ENCODE measurements around the gene NFKB1.
"Not testable (repeated sequence)": the region's sequence is repeated elsewhere in the genome, so short reads cannot be mapped to it uniquely, and the experiment has no call there.

NFKB1 gene

GRCh38 chr4:102474736-102475504, 26.2 kb upstream of the NFKB1 start:
- Histone ChIP-seq H3K27me3 (ENCODE audit: insufficient read depth, poor library complexity, severe bottlenecking) (no peaks in the 10 kb centered on the region), H3K4me3 (replicated peaks; ENCODE audit: insufficient read depth, low read length) (no peak overlapping the region), H3K27ac (replicated peaks) (no peak overlapping the region)
- no peak for DNase-seq (ENCODE audit: low read depth in 1 of 2, low spot score in 1 of 2)
- no peak for TF ChIP-seq GABPA (IDR thresholded peaks at IDR 0.05; ENCODE audit: low read depth)
- TF ChIP-seq, protein P1, sequence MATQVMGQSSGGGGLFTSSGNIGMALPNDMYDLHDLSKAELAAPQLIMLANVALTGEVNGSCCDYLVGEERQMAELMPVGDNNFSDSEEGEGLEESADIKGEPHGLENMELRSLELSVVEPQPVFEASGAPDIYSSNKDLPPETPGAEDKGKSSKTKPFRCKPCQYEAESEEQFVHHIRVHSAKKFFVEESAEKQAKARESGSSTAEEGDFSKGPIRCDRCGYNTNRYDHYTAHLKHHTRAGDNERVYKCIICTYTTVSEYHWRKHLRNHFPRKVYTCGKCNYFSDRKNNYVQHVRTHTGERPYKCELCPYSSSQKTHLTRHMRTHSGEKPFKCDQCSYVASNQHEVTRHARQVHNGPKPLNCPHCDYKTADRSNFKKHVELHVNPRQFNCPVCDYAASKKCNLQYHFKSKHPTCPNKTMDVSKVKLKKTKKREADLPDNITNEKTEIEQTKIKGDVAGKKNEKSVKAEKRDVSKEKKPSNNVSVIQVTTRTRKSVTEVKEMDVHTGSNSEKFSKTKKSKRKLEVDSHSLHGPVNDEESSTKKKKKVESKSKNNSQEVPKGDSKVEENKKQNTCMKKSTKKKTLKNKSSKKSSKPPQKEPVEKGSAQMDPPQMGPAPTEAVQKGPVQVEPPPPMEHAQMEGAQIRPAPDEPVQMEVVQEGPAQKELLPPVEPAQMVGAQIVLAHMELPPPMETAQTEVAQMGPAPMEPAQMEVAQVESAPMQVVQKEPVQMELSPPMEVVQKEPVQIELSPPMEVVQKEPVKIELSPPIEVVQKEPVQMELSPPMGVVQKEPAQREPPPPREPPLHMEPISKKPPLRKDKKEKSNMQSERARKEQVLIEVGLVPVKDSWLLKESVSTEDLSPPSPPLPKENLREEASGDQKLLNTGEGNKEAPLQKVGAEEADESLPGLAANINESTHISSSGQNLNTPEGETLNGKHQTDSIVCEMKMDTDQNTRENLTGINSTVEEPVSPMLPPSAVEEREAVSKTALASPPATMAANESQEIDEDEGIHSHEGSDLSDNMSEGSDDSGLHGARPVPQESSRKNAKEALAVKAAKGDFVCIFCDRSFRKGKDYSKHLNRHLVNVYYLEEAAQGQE (IDR thresholded peaks at IDR 0.05; ENCODE audit: insufficient replicate concordance, low read depth): no peak
- TF ChIP-seq SPI1 (IDR thresholded peaks at IDR 0.05; ENCODE audit: borderline replicate concordance, low read depth): no peak
- TF ChIP-seq CTCF (IDR thresholded peaks at IDR 0.05; ENCODE audit: insufficient read depth, low read length): no peak
- TF ChIP-seq POLR2AphosphoS5 (IDR thresholded peaks at IDR 0.05; ENCODE audit: low read depth): no peak

GRCh38 chr4:102477657-102478056, 23.5 kb upstream of the NFKB1 start:
- H3K27me3 ChIP-seq (ENCODE audit: insufficient read depth, poor library complexity, severe bottlenecking): no peaks in the 10 kb centered on the region
- no peak overlapping the region for H3K27ac ChIP-seq (replicated peaks)
- H3K4me3 ChIP-seq (replicated peaks; ENCODE audit: insufficient read depth, low read length): no peak overlapping the region
- no peak for TF ChIP-seq SPI1 (IDR thresholded peaks at IDR 0.05; ENCODE audit: borderline replicate concordance, low read depth)
- no peak for TF ChIP-seq POLR2AphosphoS5 (IDR thresholded peaks at IDR 0.05; ENCODE audit: low read depth)
- DNase-seq (ENCODE audit: low read depth in 1 of 2, low spot score in 1 of 2): no peak

- DNase-seq (ENCODE audit: low read depth in 1 of 2, low spot score in 1 of 2): no peak
- H3K4me3 ChIP-seq (replicated peaks; ENCODE audit: insufficient read depth, low read length): no peak overlapping the region
- TF ChIP-seq GABPA (IDR thresholded peaks at IDR 0.05; ENCODE audit: low read depth) (no peak), CTCF (IDR thresholded peaks at IDR 0.05; ENCODE audit: insufficient read depth, low read length) (no peak), SPI1 (IDR thresholded peaks at IDR 0.05; ENCODE audit: borderline replicate concordance, low read depth) (no peak), POLR2AphosphoS5 (IDR thresholded peaks at IDR 0.05; ENCODE audit: low read depth) (no peak)
- TF ChIP-seq, protein P1 (IDR thresholded peaks at IDR 0.05; ENCODE audit: insufficient replicate concordance, low read depth): no peak
- H3K27ac ChIP-seq (replicated peaks): no peak overlapping the region
- no peaks in the 10 kb centered on the region for H3K27me3 ChIP-seq (ENCODE audit: insufficient read depth, poor library complexity, severe bottlenecking)
Measured at GRCh38 chr4:102478186-102478585, 23.0 kb upstream of the NFKB1 start.

GRCh38 chr4:102479832-102480231, 21.3 kb upstream of the NFKB1 start:
- H3K4me3 ChIP-seq (replicated peaks; ENCODE audit: insufficient read depth, low read length); DNase-seq (ENCODE audit: low read depth in 1 of 2, low spot score in 1 of 2); H3K27ac ChIP-seq (replicated peaks); H3K27me3 ChIP-seq (ENCODE audit: insufficient read depth, poor library complexity, severe bottlenecking): not testable (repeated sequence)

- TF ChIP-seq GABPA (IDR thresholded peaks at IDR 0.05; ENCODE audit: low read depth): no peak
- TF ChIP-seq POLR2AphosphoS5 (IDR thresholded peaks at IDR 0.05; ENCODE audit: low read depth): no peak
- TF ChIP-seq CTCF (IDR thresholded peaks at IDR 0.05; ENCODE audit: insufficient read depth, low read length): no peak
- no peak for TF ChIP-seq SPI1 (IDR thresholded peaks at IDR 0.05; ENCODE audit: borderline replicate concordance, low read depth)
- TF ChIP-seq, protein P1 (IDR thresholded peaks at IDR 0.05; ENCODE audit: insufficient replicate concordance, low read depth): no peak
- no peaks in the 10 kb centered on the region for H3K27me3 ChIP-seq (ENCODE audit: insufficient read depth, poor library complexity, severe bottlenecking)
- H3K27ac ChIP-seq (replicated peaks): no peak overlapping the region
- no peak overlapping the region for H3K4me3 ChIP-seq (replicated peaks; ENCODE audit: insufficient read depth, low read length)
- no peak for DNase-seq (ENCODE audit: low read depth in 1 of 2, low spot score in 1 of 2)
Measured at GRCh38 chr4:102483120-102483519, 18.0 kb upstream of the NFKB1 start.
